ENCODE results near the gene CLINT1.
"Not testable (repeated sequence)": the region's sequence is repeated elsewhere in the genome, so short reads cannot be mapped to it uniquely, and the experiment has no call there.

CLINT1 gene

DNA sequence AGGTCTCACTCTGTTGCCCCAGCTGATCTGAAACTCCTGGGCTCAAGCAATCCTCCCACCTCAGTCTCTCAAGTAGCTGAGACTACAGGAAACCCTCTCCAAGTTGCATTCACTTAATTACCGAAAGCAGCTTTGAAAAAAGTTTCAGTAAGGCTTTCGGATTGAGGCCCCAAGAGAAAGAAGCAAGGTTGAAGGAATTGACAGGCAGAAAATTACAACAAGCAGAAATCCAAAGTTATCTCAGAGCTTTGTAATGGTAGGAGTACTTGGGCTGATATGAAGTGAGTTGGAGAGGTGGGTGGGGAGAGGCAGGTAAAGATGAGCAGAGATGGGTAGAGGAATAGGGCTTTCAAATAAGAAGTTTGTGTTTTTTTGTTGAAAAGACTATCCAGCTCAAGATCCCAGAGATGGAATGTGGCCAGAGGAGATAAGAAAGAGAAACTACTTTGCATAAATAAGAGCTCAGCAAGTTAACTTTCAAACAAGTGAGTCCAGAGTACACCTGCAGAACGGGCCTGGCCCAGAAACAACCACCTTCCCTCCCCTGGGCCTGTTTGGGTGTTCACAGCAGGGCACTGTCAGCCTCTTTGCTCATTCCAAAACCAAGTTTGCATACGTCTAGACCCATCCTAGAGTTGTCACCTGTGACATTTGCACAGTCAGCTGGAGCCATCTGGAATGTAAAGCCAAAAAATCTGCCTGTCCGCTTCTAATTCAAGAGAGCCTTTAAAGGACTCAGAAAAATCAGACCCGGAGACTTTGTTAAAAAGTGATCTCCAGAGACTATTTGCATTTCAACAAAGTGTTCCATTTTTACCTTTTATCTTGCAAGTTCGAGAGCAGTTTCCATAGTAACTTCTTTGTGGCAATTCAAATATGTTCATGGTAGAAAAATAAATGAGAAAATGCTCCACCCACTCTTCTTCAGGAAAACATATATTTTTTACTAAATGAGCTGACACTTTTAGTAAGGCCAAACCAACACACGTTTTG lies 2.2 kb upstream of the CLINT1 start:
- DNase-seq: peak; percentile 28

- no peak for DNase-seq
These were observed 256 bp upstream of the CLINT1 start for GRCh38 chr5:157859227-157859575.

DNA sequence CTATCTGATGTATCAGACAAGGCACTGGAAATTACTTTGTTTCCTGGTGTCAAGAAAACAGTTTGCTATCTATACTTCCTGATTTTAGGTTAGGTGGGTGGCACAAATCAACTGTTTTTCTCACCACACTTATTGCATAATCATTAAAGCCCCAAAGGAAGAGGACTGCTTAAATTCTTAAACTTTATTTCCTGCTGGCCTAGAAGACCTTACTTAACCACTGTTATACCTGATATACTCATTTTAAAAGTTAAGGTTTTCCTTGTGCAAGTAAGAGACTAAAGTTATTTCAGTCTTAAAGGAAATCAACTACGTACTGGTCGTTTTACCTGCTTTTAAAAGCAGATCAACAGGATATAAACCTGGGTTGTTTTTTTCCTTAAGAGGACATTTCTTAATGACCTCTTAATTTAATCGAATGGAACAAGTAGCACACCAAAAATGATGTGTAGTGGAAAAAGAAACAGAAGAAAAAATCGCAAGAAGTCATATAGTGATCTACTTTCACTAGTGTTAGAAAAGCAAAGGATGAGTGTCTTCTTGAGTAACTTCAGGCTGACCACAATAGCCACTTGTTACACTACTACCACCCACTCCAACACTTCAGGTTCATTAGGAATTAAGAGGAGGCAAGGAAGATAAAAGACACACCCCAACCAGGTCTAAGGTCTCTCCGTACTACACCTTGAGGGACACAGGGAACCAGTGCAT lies 974 bp downstream of the CLINT1 start:
- peak; percentile 19 for DNase-seq

- no peak for DNase-seq
These were observed 3.4 kb downstream of the CLINT1 start for GRCh38 chr5:157855404-157855994.

GRCh38 chr5:157853365-157853764 lies 5.6 kb downstream of the CLINT1 start:
- DNase-seq: not testable (repeated sequence)

- DNase-seq: no peak
These were observed 12.9 kb downstream of the CLINT1 start for GRCh38 chr5:157845914-157846598.

DNA sequence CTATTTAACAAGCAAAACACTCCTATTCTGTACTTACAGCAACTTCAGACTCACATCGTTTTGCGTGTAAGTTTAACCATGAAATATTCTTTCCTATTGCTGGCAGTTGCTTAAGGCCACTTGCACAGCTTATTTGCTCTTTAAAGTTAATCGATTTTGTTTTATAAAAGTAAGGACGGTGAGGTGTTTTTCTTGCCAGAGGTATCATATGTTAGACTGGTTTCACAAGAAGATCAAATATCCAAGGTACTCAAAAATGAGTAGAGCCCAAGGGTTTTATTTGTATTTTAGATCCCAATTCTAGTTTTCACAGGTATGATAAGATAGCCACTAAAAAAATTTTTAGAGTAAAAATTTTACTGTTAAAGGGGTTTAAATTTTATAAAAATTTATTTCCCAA lies 16.2 kb downstream of the CLINT1 start:
- no peak for DNase-seq

DNA sequence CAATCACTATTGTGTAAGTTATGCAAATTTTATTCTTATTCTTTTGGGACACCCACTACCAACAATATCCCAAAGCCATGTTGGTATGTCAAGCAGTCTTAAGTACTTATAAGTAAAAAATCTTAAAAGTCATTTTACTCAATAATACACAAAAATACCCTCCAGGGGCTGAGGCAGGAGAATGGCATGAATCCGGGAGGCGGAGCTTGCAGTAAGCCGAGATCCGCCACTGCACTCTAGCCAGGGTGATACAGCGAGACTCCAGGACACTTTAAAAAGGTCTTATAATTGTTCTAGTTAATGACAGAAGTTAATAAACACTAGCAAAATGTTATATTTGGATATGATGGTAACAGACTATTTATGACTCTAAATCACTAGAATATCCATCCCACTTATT lies 16.8 kb downstream of the CLINT1 start:
- DNase-seq: no peak

DNA sequence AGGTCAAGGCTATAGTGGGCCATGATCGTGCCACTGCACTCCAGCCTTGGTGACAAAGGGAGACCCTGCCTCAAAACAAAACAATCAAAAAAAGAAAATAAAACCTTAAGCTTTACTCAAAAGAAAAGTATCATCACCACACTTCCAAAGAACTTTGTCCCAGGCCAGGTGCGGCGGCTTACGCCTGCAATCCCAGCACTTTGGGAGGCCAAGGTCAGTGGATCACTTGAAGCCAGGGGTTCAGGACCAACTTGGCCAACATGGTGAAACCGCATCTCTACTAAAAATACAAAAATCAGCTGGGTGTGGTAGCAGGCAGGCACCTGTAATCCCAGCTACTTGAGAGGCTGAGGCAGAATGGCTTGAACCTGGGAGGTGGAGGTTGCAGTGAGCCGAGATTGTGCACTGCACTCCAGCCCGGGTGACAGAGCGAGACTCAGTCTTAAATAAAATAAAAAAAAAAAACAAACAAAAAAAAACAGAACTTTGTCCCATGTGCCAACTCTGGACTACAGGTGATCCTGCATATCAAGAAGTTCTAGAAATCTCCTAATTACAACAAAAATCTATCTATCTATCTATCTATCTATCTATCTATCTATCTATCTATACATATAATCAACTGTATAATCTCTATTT lies 19.7 kb downstream of the CLINT1 start:
- no peak for DNase-seq

DNA sequence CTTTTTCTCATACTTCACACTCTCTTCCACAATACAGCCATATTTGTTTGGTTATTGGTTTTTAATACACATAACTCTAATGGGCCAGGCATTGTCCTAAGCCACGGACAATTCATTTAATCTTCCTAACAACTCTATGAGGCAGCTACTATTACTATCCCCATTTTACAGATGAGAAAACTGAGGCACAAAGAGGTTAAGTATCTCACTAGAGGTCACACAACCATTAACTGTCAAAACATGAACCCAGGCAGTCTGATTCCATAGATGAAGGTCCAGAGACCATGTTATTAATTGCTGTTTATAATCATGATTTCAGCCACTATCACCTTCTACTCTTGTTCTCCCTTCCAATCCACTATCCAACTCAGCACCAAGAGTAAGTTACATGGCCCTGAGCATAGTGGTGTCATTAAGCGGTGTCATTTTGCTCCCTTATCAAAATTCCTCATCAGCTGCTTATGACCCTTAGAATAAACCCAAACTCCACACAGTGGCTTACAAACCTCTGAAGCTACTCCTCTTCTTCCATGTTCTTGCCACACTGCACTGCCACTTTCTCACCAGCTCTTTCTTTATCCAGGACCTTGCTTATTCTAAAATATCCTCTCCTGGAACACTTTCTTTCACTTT lies 22.7 kb downstream of the CLINT1 start:
- DNase-seq: no peak

- no peak for DNase-seq
These were observed 23.9 kb downstream of the CLINT1 start for GRCh38 chr5:157835041-157835440.

GRCh38 chr5:157828944-157829639 lies 29.9 kb downstream of the CLINT1 start:
- DNase-seq: no peak

GRCh38 chr5:157828105-157828943 lies 30.6 kb downstream of the CLINT1 start:
- no peak for DNase-seq

- no peak for DNase-seq
These were observed 31.5 kb downstream of the CLINT1 start for GRCh38 chr5:157827423-157827822.

- DNase-seq: no peak
These were observed 35.3 kb downstream of the CLINT1 start for GRCh38 chr5:157823655-157824054.

- peak; percentile 12 for DNase-seq
These were observed 36.9 kb downstream of the CLINT1 start for GRCh38 chr5:157821822-157822622.

- DNase-seq: no peak
These were observed 37.5 kb downstream of the CLINT1 start for GRCh38 chr5:157821405-157821804.

- peak; percentile 18 for DNase-seq
These were observed 38.2 kb downstream of the CLINT1 start for GRCh38 chr5:157820593-157821252.

Measured in stimulated activated CD4-positive, alpha-beta T cell treated with anti-CD3 and anti-CD28 coated beads, Interleukin-15, amount 100 ng/mL, for 24 hours (primary cell).